GM12878 (cell line): ENCODE results near the gene RAMP1. TPM values are rescaled to one million over a fixed set of nuclear protein-coding genes. Genes with fewer than 3 reads are reported as not detected.

ENCODE experiments used
- ATAC-seq: fragments of 200-7000 bp; cut with Tn5 transposase; 3 replicates; pipeline ENCODE4 v1.9.1; 2020; ENCODE audit warnings: mild to moderate bottlenecking, moderate library complexity
- BruUV-seq: library from RNA; stranded (reverse); fragments of 400-500 nt; replicated peaks from 2 replicates; lab custom pipeline; 2021; lab: Mats Ljungman, UMichigan
- CTCF ChIA-PET: fragments of 300-600 bp; sonication (Branson Sonifier 250); formaldehyde crosslinking; extraction: SDS; loops from one replicate; lab custom pipeline; 2021; ENCODE audit warnings: inconsistent platforms; lab: Yijun Ruan, JAX
- POLR2A ChIA-PET: fragments of 350-600 bp; formaldehyde crosslinking; extraction: SDS; loops from one replicate; lab custom pipeline; 2021; ENCODE audit warnings: inconsistent platforms; lab: Charles Lee
- RAD21 ChIA-PET: fragments of 300-600 bp; sonication (Branson Sonifier 250); formaldehyde crosslinking; loops from one replicate; lab custom pipeline; 2023; ENCODE audit warnings: antibody characterized with exemption; ENCODE audit not compliant: unreplicated experiment; lab: Charles Lee
- SMC1A ChIA-PET: fragments of 300-600 bp; sonication (Branson Sonifier 250); formaldehyde crosslinking; loops from one replicate; lab custom pipeline; 2023; ENCODE audit not compliant: unreplicated experiment, uncharacterized antibody; lab: Charles Lee
- DNase-seq: peaks from one replicate; pipeline ENCODE4 v3.0.0-alpha.2; 2011; ENCODE audit warnings: low read depth, low spot score
- FAIRE-seq: peaks from 3 replicates; lab custom pipeline; 2011; peaks lifted over from hg19 to GRCh38; lab: Jason Lieb, UNC
- H2AFZ ChIP-seq: 2 replicates; pipeline ENCODE4 v1.6.0; 2011; ENCODE audit warnings: low read depth, low read length, control low read depth; ENCODE audit not compliant: control insufficient read depth
- H3K27ac ChIP-seq: 2 replicates; pipeline ENCODE4 v1.5.1; 2011; ENCODE audit warnings: control low read depth; ENCODE audit not compliant: control insufficient read depth, insufficient read depth
- H3K27me3 ChIP-seq, 2 experiments: replicated peaks in 1 of 2; 2 replicates each; pipeline versions ENCODE4 v1.6.0 to v1.6.1; 2011; ENCODE audit warnings: low read length in 1 of 2; ENCODE audit not compliant: control insufficient read depth in 2 of 2, insufficient read depth in 2 of 2
- H3K36me3 ChIP-seq, 2 experiments: 2 replicates each; pipeline ENCODE4 v1.5.1; 2011; ENCODE audit warnings: low read length in 1 of 2; ENCODE audit not compliant: control insufficient read depth in 2 of 2, insufficient read depth in 2 of 2
- H3K4me1 ChIP-seq: 2 replicates; pipeline ENCODE4 v1.6.1; 2011; ENCODE audit warnings: mild to moderate bottlenecking, low read length, moderate library complexity, mixed read lengths; ENCODE audit not compliant: control insufficient read depth, insufficient read depth
- H3K4me2 ChIP-seq: 2 replicates; pipeline ENCODE4 v1.6.0; 2011; ENCODE audit warnings: control low read depth; ENCODE audit not compliant: control insufficient read depth, insufficient read depth
- H3K4me3 ChIP-seq: fragments of 200-600 bp; sonication (generic); 2 replicates; pipeline ENCODE4 v1.5.1; 2016
- H3K79me2 ChIP-seq: 2 replicates; pipeline ENCODE4 v1.6.0; 2011; ENCODE audit warnings: low read length; ENCODE audit not compliant: control insufficient read depth, insufficient read depth
- H3K9ac ChIP-seq: 2 replicates; pipeline ENCODE4 v1.8.0; 2011; ENCODE audit warnings: low read length, control low read depth, mixed read lengths; ENCODE audit not compliant: control insufficient read depth, insufficient read depth
- H3K9me3 ChIP-seq: replicated peaks from 3 replicates; pipeline ENCODE4 v1.5.1; 2011; ENCODE audit warnings: mild to moderate bottlenecking, low read length; ENCODE audit not compliant: control insufficient read depth, insufficient read depth
- H4K20me1 ChIP-seq: 2 replicates; pipeline ENCODE4 v1.6.0; 2011; ENCODE audit not compliant: control insufficient read depth, insufficient read depth
- ATF7 ChIP-seq: fragments of 450-650 bp; IDR thresholded peaks from 2 replicates; pipeline ENCODE4 v1.6.1; 2016; ENCODE audit warnings: low read depth, mild to moderate bottlenecking
- E2F4 ChIP-seq: IDR thresholded peaks from 2 replicates; pipeline ENCODE4 v1.6.1; 2012; ENCODE audit warnings: low read depth, low read length, improper control_type of control experiment
- E4F1 ChIP-seq: fragments of 450-650 bp; IDR thresholded peaks from 2 replicates; pipeline ENCODE4 v1.6.1; 2018; ENCODE audit warnings: borderline replicate concordance, mild to moderate bottlenecking; ENCODE audit not compliant: partially characterized antibody
- HDAC6 ChIP-seq: fragments of 200-600 bp; sonication (generic); IDR thresholded peaks from one replicate; pipeline ENCODE4 v1.8.0; 2017; ENCODE audit warnings: antibody characterized with exemption; ENCODE audit not compliant: unreplicated experiment
- IRF5 ChIP-seq: fragments of 450-650 bp; IDR thresholded peaks from 2 replicates; pipeline ENCODE4 v1.6.1; 2017; ENCODE audit warnings: borderline replicate concordance
- MAX ChIP-seq: IDR thresholded peaks from 2 replicates; pipeline ENCODE4 v1.6.1; 2012; ENCODE audit warnings: low read depth, low read length, improper control_type of control experiment
- NFIC ChIP-seq: IDR thresholded peaks from 2 replicates; pipeline ENCODE4 v1.6.1; 2012; ENCODE audit warnings: low read depth, mild to moderate bottlenecking, inconsistent platforms, low read length, moderate library complexity
- PAX8 ChIP-seq: fragments of 450-650 bp; IDR thresholded peaks from 2 replicates; pipeline ENCODE4 v1.6.1; 2017; ENCODE audit warnings: mild to moderate bottlenecking, moderate library complexity
- POLR2A ChIP-seq: IDR thresholded peaks from 2 replicates; pipeline ENCODE4 v1.6.1; 2011; ENCODE audit warnings: low read depth, mild to moderate bottlenecking, low read length
- RB1 ChIP-seq: fragments of 450-650 bp; formaldehyde crosslinking; IDR thresholded peaks from 2 replicates; pipeline ENCODE4 v1.6.1; 2017; ENCODE audit warnings: mild to moderate bottlenecking, borderline replicate concordance
- SMAD5 ChIP-seq: IDR thresholded peaks from 2 replicates; pipeline ENCODE4 v1.6.1; 2016; ENCODE audit warnings: antibody characterized with exemption, low read depth
- SMARCA5 ChIP-seq: fragments of 450-650 bp; IDR thresholded peaks from 2 replicates; pipeline ENCODE4 v1.6.1; 2017; ENCODE audit warnings: mild to moderate bottlenecking
- ZNF622 ChIP-seq: fragments of 450-650 bp; IDR thresholded peaks from 2 replicates; pipeline ENCODE4 v1.6.1; 2017; ENCODE audit warnings: mild to moderate bottlenecking, inconsistent platforms
- ZZZ3 ChIP-seq: IDR thresholded peaks from 2 replicates; pipeline ENCODE4 v1.6.1; 2011; ENCODE audit warnings: low read depth; ENCODE audit not compliant: control insufficient read depth, insufficient read length
- WGBS: methylation state at CpG from one replicate; pipeline ENCODE4 v1.1.6; 2016; ENCODE audit warnings: low lambda C conversion rate; ENCODE audit not compliant: insufficient replicate concordance, insufficient coverage; ENCODE audit errors: missing lambda C conversion rate; 5-methylcytosine and 5-hydroxymethylcytosine counted together
- in situ Hi-C: fragments of 300-500 bp; cut with MboI; formaldehyde crosslinking; loops from 9 replicates; pipeline ENCODE4 v1.14.3; 2018; ENCODE audit warnings: mixed read lengths
- intact Hi-C: fragments of 100-400 bp; cut with micrococcal nuclease; formaldehyde crosslinking; loops from one replicate; pipeline ENCODE4 v1.14.2; 2022; ENCODE audit not compliant: unreplicated experiment
- polyA plus RNA-seq, 11 experiments: library from polyadenylated mRNA; depleted of rRNA in 4 of 11; unstranded in 6 of 11; stranded (reverse) in 5 of 11; fragments of >200 nt; fragmentation: Nextera tagmentation in 4 of 11; fragmentation: Illumina TruSeq in 1 of 11; extraction: Ambion mirVana in 4 of 11; extraction: Trizol in 1 of 11; gene quantifications; 1 replicate in 1 of 11; 2 replicates in 10 of 11; pipeline versions ENCODE4 v1.2.1 to v1.2.3, GENCODE V29; 2011 to 2016; ENCODE audit warnings: inconsistent platforms in 2 of 11, missing spikeins in 2 of 11, low read depth in 1 of 11
- total RNA-seq, 4 experiments: library from RNA; depleted of rRNA in 3 of 4; stranded (reverse); fragments of >200 nt in 3 of 4; fragmentation: Illumina TruSeq in 1 of 4; extraction: Trizol in 1 of 4; gene quantifications; 2 replicates each; pipeline versions ENCODE4 v1.2.1 to v1.2.3, GENCODE V29; 2013 to 2021

RAMP1 gene
- total and polyA plus RNA-seq, 10 of the 15 experiments (the other 5 are each of a cell fraction or from before 2014, with no cell fraction given) = 0.11 to 0.19 (median 0.12) TPM; not detected in 7

- TF ChIP-seq NFIC (no peak), SMARCA5 (no peak), IRF5 (no peak), E2F4 (no peak)
- TF ChIP-seq, all 136 proteins: peak for 0
Measured at GRCh38 chr2:237934186-237934585, 74.8 kb downstream of the RAMP1 start (continued).

- no peak for ATAC-seq
- no peaks in the 10 kb centered on the region for H3K36me3 ChIP-seq
- no peak overlapping the region for H2AFZ ChIP-seq
- in situ Hi-C loops = no loop called here
- no peak overlapping the region for H3K4me3 ChIP-seq
- no peak overlapping the region for H3K27ac ChIP-seq
- no peak overlapping the region for H3K4me2 ChIP-seq
- BruUV-seq = no TSS peak
- 41% methylated on average over 11 of the region's 11 CpGs for WGBS
- H3K9me3 ChIP-seq = no peaks in the 10 kb centered on the region
- no peaks in the 10 kb centered on the region for H4K20me1 ChIP-seq
- no peak overlapping the region for H3K9ac ChIP-seq
- TF ChIP-seq NFIC = no peak
- no peak for TF ChIP-seq ZNF622
- no peak for TF ChIP-seq PAX8
- no peak for TF ChIP-seq ZZZ3
- no peak for TF ChIP-seq SMAD5
- no peak for TF ChIP-seq E4F1
- no peak for TF ChIP-seq SMARCA5
- no peak for TF ChIP-seq RB1
- no peak for TF ChIP-seq POLR2A
- no peak for TF ChIP-seq MAX
- no peak for TF ChIP-seq ATF7
- TF ChIP-seq HDAC6 = no peak
- H3K79me2 ChIP-seq = no peaks in the 10 kb centered on the region
- no peak for DNase-seq
- CTCF ChIA-PET = interaction anchor here (0.6 kb wide), 1 partner anchor 745 kb away, joined by 3 read pairs; no protein-coding TSS in a partner anchor
- intact Hi-C loops = no loop called here
- RAD21 ChIA-PET = no interaction called here
- SMC1A ChIA-PET = no interaction called here
- H3K4me1 ChIP-seq = peaks cover 4% of the 10 kb centered on the region; the same call in 1 of the 2 replicates
- POLR2A ChIA-PET = no interaction called here
- no peaks in the 10 kb centered on the region for H3K27me3 ChIP-seq
- no peak for FAIRE-seq
Measured at GRCh38 chr2:237935740-237936452, 76.5 kb downstream of the RAMP1 start.
